K562 (cell line): ENCODE data around the gene MRPS31. TPM values are rescaled to one million over a fixed set of nuclear protein-coding genes. Genes with fewer than 3 reads are reported as not detected.

Source experiments
- ATAC-seq: fragments of 200-7000 bp; cut with Tn5 transposase; 3 replicates; pipeline ENCODE4 v1.9.1; 2020; ENCODE audit warnings: moderate library complexity
- BruUV-seq: library from RNA; stranded (reverse); fragments of 400-500 nt; replicated peaks from 2 replicates; lab custom pipeline; 2021; lab: Mats Ljungman, UMichigan
- CTCF ChIA-PET: fragments of 300-600 bp; formaldehyde crosslinking; extraction: SDS; loops from one replicate; lab custom pipeline; 2021; ENCODE audit warnings: low intra/inter-chr PET ratio; lab: Yijun Ruan, JAX
- POLR2A ChIA-PET: fragments of 300-600, 350-650 bp; sonication (Branson Sonifier 250); formaldehyde crosslinking; extraction: SDS; loops from one replicate; lab custom pipeline; 2021; ENCODE audit warnings: antibody characterized with exemption, inconsistent platforms; lab: Yijun Ruan, JAX
- DNase-seq, 4 experiments: peaks; one replicate each; pipeline versions ENCODE4 v3.0.0 to v3.0.0-alpha.2; 2011 to 2018; ENCODE audit warnings: low spot score in 3 of 4, mixed read lengths in 3 of 4; ENCODE audit errors: extremely low read depth in 1 of 4
- FAIRE-seq: peaks from 2 replicates; lab custom pipeline; 2011; peaks lifted over from hg19 to GRCh38; lab: Jason Lieb, UNC
- H2AFZ ChIP-seq: 2 replicates; pipeline ENCODE4 v1.6.0; 2011; ENCODE audit warnings: low read depth, low read length, control low read depth, inconsistent platforms
- H3K27ac ChIP-seq: fragments of 200-600 bp; 3 replicates; pipeline ENCODE4 v1.8.0; 2011; ENCODE audit warnings: low read depth, mild to moderate bottlenecking, control low read depth, inconsistent platforms, low read length, moderate library complexity, mixed read lengths; ENCODE audit errors: extremely low read depth
- H3K27me3 ChIP-seq, 2 experiments: fragments of 300-600 bp in 1 of 2; 2 replicates in 1 of 2; 3 replicates in 1 of 2; pipeline versions ENCODE4 v1.6.0 to v1.8.0; 2011; ENCODE audit warnings: inconsistent platforms in 2 of 2, low read length in 2 of 2, mild to moderate bottlenecking in 1 of 2, mixed read lengths in 1 of 2, moderate library complexity in 1 of 2; ENCODE audit not compliant: control insufficient read depth in 2 of 2, insufficient read depth in 2 of 2
- H3K36me3 ChIP-seq: fragments of 300-600 bp; 3 replicates; pipeline ENCODE4 v1.8.0; 2011; ENCODE audit warnings: mild to moderate bottlenecking, low read length, inconsistent platforms; ENCODE audit not compliant: control insufficient read depth, insufficient read depth
- H3K4me1 ChIP-seq, 2 experiments: fragments of 200-600 bp in 1 of 2; replicated peaks in 1 of 2; 2 replicates in 1 of 2; 3 replicates in 1 of 2; pipeline versions ENCODE4 v1.5.1 to v1.8.0; 2011; ENCODE audit warnings: inconsistent platforms in 2 of 2, low read length in 2 of 2, mild to moderate bottlenecking in 1 of 2, mixed read lengths in 1 of 2, moderate library complexity in 1 of 2; ENCODE audit not compliant: control insufficient read depth in 2 of 2, insufficient read depth in 2 of 2
- H3K4me2 ChIP-seq: 2 replicates; pipeline ENCODE4 v1.6.1; 2011; ENCODE audit warnings: low read length, control low read depth, inconsistent platforms, mixed read lengths; ENCODE audit not compliant: insufficient read depth
- H3K4me3 ChIP-seq: fragments of 200-600 bp; sonication (generic), shearing (Covaris generic); 2 replicates; pipeline ENCODE4 v1.5.1; 2016; ENCODE audit warnings: control low read depth, inconsistent platforms
- H3K79me2 ChIP-seq: fragments of 200-600 bp; 3 replicates; pipeline ENCODE4 v1.8.0; 2011; ENCODE audit warnings: low read length, inconsistent platforms; ENCODE audit not compliant: control insufficient read depth, insufficient read depth
- H3K9ac ChIP-seq, 2 experiments: 2 replicates each; pipeline versions ENCODE4 v1.6.0 to v1.6.1; 2011; ENCODE audit warnings: low read depth in 2 of 2, low read length in 2 of 2, control low read depth in 1 of 2, inconsistent platforms in 1 of 2, mild to moderate bottlenecking in 1 of 2, mixed read lengths in 1 of 2; ENCODE audit not compliant: insufficient read depth in 1 of 2
- H3K9me1 ChIP-seq: one replicate; pipeline ENCODE4 v1.6.0; 2011; ENCODE audit warnings: inconsistent platforms, mild to moderate bottlenecking, low read length, moderate library complexity; ENCODE audit not compliant: control insufficient read depth, insufficient read depth
- H3K9me3 ChIP-seq: replicated peaks from 2 replicates; pipeline ENCODE4 v1.5.1; 2011; ENCODE audit warnings: low read depth, low read length, inconsistent platforms; ENCODE audit not compliant: control insufficient read depth, insufficient read depth
- H4K20me1 ChIP-seq: replicated peaks from 2 replicates; pipeline ENCODE4 v1.6.1; 2011; ENCODE audit warnings: low read length, inconsistent platforms, mixed read lengths; ENCODE audit not compliant: control insufficient read depth, insufficient read depth
- CBFB ChIP-seq: sonication (generic); formaldehyde crosslinking; IDR thresholded peaks from 2 replicates; pipeline ENCODE4 v1.4.0; 2020; ENCODE audit warnings: mild to moderate bottlenecking, missing genetic modification reagents
- ESRRB ChIP-seq: fragments of 250-450 bp; sonication (Bioruptor Pico); IDR thresholded peaks from 2 replicates; pipeline ENCODE4 v1.5.0; 2020; ENCODE audit warnings: mild to moderate bottlenecking, moderate library complexity, borderline replicate concordance
- HDAC6 ChIP-seq: IDR thresholded peaks from 2 replicates; pipeline ENCODE4 v1.6.1; 2012; ENCODE audit warnings: low read depth, mild to moderate bottlenecking, control low read depth, inconsistent platforms, low read length, moderate library complexity
- RFX7 ChIP-seq: fragments of 250-450 bp; sonication (Bioruptor Pico); IDR thresholded peaks from 2 replicates; pipeline ENCODE4 v1.5.1; 2021; ENCODE audit warnings: mild to moderate bottlenecking
- XRCC3 ChIP-seq: fragments of 450-650 bp; IDR thresholded peaks from 2 replicates; pipeline ENCODE4 v1.6.1; 2017; ENCODE audit warnings: mild to moderate bottlenecking, moderate library complexity
- WGBS: fragments of 100-300 bp; shearing (Covaris generic); methylation state at CpG from one replicate; pipeline ENCODE4 v1.1.6; 2016; ENCODE audit warnings: low coverage, mixed read lengths; ENCODE audit not compliant: insufficient coverage; ENCODE audit errors: missing lambda C conversion rate; 5-methylcytosine and 5-hydroxymethylcytosine counted together
- in situ Hi-C: fragments of 300-500 bp; cut with MboI; formaldehyde crosslinking; loops from 4 replicates; pipeline ENCODE4 v1.15.0; 2018; ENCODE audit warnings: inconsistent platforms, mixed read lengths
- intact Hi-C: fragments of 100-400 bp; cut with micrococcal nuclease; formaldehyde crosslinking; loops from 2 replicates; pipeline ENCODE4 v1.14.2; 2022
- polyA plus RNA-seq, 8 experiments: library from polyadenylated mRNA; depleted of rRNA in 4 of 8; stranded (reverse) in 5 of 8; unstranded in 3 of 8; fragments of >200 nt; fragmentation: Nextera tagmentation in 2 of 8; fragmentation: Illumina TruSeq in 1 of 8; extraction: Ambion mirVana in 2 of 8; extraction: Trizol in 1 of 8; gene quantifications; 2 replicates each; pipeline versions ENCODE4 v1.2.1 to v1.2.3, GENCODE V29; 2011 to 2014; ENCODE audit warnings: inconsistent platforms in 1 of 8, missing spikeins in 1 of 8
- total RNA-seq, 7 experiments: library from RNA; depleted of rRNA in 6 of 7; stranded (reverse); fragments of >200 nt in 6 of 7; fragmentation: Illumina TruSeq in 2 of 7; extraction: Trizol in 2 of 7; gene quantifications; 2 replicates each; pipeline versions ENCODE4 v1.2.1 to v1.2.3, GENCODE V29; 2011 to 2021; ENCODE audit warnings: low replicate concordance in 1 of 7
- TF ChIP-seq, protein P1 (sequence below): fragments of 450-650 bp; conservative IDR thresholded peaks from 2 replicates; pipeline ENCODE4 v1.6.1; 2016; ENCODE audit warnings: missing genetic modification characterization, low read depth, mild to moderate bottlenecking, control low read depth, missing compliant biosample characterization
- TF ChIP-seq, protein P2 (sequence below): conservative IDR thresholded peaks from 2 replicates; pipeline ENCODE4 v1.6.1; 2011; ENCODE audit warnings: low read depth, mild to moderate bottlenecking, low read length; ENCODE audit not compliant: control insufficient read depth
- TF ChIP-seq, protein P3 (sequence below): fragments of 450-650 bp; IDR thresholded peaks from 2 replicates; pipeline ENCODE4 v1.6.1; 2016
- TF ChIP-seq, protein P4 (sequence below): fragments of 450-650 bp; IDR thresholded peaks from 2 replicates; pipeline ENCODE4 v1.6.1; 2016; ENCODE audit warnings: low read depth

The MRPS31 gene
- total and polyA plus RNA-seq, 9 of the 15 experiments (the other 6 are each of a cell fraction or from before 2014, with no cell fraction given) = 20.3 to 57.8 (median 37.1) TPM

DNA sequence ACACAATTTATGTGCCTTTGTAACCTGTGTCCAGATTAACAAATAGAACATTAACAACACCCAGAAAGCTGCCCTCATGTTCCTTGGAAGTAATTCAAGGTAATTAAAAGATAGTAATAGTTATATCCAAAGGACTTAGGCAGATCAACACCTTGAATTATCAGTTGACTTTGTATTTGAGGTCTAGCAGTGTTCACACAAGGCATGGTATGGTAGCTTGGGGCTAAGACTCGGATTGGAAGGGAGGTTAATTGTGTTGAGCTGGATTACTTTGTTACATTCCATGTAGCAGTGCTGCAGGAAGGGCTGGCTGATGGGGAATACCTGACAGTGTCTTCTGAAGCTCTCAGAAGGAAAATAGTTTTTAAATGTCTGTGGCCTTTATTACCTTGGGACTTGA is 35.3 kb upstream of the MRPS31 start (continued):
- TF ChIP-seq CBFB (CRISPR knock-in tag) (no peak), XRCC3 (no peak)
- TF ChIP-seq, all 486 proteins: peak for 0

DNA sequence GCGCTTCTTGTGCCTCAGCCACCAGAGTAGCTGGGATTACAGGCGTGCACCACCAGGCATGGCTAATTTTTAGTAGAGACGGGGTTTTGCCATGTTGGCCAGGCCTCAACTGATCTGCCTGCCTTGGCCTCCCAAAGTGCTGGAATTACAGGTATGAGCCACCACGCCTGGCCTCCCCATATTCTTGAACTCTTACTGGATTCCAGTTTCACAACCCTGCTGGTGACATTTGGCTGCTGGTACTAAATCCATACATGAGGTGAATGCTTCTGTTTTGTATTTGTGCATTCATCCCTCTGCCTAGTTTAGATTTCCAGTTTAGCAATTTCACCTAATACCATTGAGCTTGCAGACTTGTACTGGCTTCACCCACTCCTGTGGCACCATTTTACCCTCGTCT is 32.3 kb upstream of the MRPS31 start:
- Histone ChIP-seq H3K36me3 (peaks cover 52% of the 10 kb centered on the region; the same call in 2 of the 3 replicates), H2AFZ (no peak overlapping the region), H3K9me1 (no peaks in the 10 kb centered on the region), H3K4me2 (no peak overlapping the region), H3K79me2 (no peaks in the 10 kb centered on the region), H3K27ac (no peak overlapping the region), H3K9ac (no peak overlapping the region), H3K27me3 (no peaks in the 10 kb centered on the region), H4K20me1 (no peaks in the 10 kb centered on the region), H3K9me3 (no peaks in the 10 kb centered on the region), H3K4me1 (no peaks in the 10 kb centered on the region), H3K4me3 (no peak overlapping the region)
- POLR2A ChIA-PET = no interaction called here
- no TSS peak for BruUV-seq
- 76% methylated on average over 4 of the region's 5 CpGs for WGBS
- ATAC-seq (no peak), DNase-seq (no peak), FAIRE-seq (no peak)
- in situ Hi-C loops = no loop called here
- CTCF ChIA-PET = interaction anchor here (0.6 kb wide), 1 partner anchor 172 kb away, joined by 3 read pairs; no protein-coding TSS in a partner anchor
- intact Hi-C loops = no loop called here
- TF ChIP-seq, protein P1, sequence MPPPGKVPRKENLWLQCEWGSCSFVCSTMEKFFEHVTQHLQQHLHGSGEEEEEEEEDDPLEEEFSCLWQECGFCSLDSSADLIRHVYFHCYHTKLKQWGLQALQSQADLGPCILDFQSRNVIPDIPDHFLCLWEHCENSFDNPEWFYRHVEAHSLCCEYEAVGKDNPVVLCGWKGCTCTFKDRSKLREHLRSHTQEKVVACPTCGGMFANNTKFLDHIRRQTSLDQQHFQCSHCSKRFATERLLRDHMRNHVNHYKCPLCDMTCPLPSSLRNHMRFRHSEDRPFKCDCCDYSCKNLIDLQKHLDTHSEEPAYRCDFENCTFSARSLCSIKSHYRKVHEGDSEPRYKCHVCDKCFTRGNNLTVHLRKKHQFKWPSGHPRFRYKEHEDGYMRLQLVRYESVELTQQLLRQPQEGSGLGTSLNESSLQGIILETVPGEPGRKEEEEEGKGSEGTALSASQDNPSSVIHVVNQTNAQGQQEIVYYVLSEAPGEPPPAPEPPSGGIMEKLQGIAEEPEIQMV (tag) = no peak
- TF ChIP-seq RFX7 (no peak), ESRRB (CRISPR knock-in tag) (no peak), HDAC6 (no peak)
- TF ChIP-seq, protein P2, sequence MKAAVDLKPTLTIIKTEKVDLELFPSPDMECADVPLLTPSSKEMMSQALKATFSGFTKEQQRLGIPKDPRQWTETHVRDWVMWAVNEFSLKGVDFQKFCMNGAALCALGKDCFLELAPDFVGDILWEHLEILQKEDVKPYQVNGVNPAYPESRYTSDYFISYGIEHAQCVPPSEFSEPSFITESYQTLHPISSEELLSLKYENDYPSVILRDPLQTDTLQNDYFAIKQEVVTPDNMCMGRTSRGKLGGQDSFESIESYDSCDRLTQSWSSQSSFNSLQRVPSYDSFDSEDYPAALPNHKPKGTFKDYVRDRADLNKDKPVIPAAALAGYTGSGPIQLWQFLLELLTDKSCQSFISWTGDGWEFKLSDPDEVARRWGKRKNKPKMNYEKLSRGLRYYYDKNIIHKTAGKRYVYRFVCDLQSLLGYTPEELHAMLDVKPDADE = no peak
- TF ChIP-seq, protein P3, sequence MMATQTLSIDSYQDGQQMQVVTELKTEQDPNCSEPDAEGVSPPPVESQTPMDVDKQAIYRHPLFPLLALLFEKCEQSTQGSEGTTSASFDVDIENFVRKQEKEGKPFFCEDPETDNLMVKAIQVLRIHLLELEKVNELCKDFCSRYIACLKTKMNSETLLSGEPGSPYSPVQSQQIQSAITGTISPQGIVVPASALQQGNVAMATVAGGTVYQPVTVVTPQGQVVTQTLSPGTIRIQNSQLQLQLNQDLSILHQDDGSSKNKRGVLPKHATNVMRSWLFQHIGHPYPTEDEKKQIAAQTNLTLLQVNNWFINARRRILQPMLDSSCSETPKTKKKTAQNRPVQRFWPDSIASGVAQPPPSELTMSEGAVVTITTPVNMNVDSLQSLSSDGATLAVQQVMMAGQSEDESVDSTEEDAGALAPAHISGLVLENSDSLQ = no peak
- TF ChIP-seq, protein P4, sequence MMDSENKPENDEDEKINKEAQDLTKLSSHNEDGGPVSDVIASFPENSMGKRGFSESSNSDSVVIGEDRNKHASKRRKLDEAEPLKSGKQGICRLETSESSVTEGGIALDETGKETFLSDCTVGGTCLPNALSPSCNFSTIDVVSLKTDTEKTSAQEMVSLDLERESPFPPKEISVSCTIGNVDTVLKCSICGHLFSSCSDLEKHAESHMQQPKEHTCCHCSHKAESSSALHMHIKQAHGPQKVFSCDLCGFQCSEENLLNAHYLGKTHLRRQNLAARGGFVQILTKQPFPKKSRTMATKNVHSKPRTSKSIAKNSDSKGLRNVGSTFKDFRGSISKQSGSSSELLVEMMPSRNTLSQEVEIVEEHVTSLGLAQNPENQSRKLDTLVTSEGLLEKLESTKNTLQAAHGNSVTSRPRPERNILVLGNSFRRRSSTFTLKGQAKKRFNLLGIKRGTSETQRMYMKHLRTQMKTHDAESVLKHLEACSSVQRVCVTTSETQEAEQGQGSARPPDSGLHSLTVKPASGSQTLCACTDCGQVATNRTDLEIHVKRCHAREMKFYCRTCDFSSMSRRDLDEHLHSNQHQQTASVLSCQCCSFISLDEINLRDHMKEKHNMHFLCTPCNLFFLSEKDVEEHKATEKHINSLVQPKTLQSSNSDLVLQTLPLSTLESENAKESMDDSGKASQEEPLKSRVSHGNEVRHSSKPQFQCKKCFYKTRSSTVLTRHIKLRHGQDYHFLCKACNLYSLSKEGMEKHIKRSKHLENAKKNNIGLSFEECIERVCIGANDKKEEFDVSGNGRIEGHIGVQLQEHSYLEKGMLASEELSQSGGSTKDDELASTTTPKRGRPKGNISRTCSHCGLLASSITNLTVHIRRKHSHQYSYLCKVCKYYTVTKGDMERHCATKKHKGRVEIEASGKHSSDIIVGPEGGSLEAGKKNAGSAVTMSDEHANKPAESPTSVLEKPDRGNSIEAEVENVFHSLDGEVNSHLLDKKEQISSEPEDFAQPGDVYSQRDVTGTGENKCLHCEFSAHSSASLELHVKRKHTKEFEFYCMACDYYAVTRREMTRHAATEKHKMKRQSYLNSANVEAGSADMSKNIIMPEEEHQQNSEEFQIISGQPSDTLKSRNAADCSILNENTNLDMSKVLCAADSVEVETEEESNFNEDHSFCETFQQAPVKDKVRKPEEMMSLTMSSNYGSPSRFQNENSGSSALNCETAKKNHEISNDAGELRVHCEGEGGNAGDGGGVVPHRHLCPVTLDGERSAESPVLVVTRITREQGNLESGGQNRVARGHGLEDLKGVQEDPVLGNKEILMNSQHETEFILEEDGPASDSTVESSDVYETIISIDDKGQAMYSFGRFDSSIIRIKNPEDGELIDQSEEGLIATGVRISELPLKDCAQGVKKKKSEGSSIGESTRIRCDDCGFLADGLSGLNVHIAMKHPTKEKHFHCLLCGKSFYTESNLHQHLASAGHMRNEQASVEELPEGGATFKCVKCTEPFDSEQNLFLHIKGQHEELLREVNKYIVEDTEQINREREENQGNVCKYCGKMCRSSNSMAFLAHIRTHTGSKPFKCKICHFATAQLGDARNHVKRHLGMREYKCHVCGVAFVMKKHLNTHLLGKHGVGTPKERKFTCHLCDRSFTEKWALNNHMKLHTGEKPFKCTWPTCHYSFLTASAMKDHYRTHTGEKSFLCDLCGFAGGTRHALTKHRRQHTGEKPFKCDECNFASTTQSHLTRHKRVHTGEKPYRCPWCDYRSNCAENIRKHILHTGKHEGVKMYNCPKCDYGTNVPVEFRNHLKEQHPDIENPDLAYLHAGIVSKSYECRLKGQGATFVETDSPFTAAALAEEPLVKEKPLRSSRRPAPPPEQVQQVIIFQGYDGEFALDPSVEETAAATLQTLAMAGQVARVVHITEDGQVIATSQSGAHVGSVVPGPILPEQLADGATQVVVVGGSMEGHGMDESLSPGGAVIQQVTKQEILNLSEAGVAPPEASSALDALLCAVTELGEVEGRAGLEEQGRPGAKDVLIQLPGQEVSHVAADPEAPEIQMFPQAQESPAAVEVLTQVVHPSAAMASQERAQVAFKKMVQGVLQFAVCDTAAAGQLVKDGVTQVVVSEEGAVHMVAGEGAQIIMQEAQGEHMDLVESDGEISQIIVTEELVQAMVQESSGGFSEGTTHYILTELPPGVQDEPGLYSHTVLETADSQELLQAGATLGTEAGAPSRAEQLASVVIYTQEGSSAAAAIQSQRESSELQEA = no peak
